Nephron progenitor cell (in vitro differentiated cells): ENCODE measurements around the gene RNF167.

ENCODE experiments used
- DNase-seq: peaks from one replicate; pipeline ENCODE4 v3.0.0; 2021
- H3K27ac Mint-ChIP-seq: 2 replicates; pipeline ENCODE4 v1.8.0; 2021; ENCODE audit warnings: mild to moderate bottlenecking, moderate library complexity, mixed read lengths
- H3K27me3 Mint-ChIP-seq: 2 replicates; pipeline ENCODE4 v1.8.0; 2021; ENCODE audit warnings: mild to moderate bottlenecking, low read depth, mixed read lengths; ENCODE audit not compliant: poor library complexity
- H3K36me3 Mint-ChIP-seq: 2 replicates; pipeline ENCODE4 v1.8.0; 2021; ENCODE audit warnings: low read depth, mixed read lengths
- H3K4me1 Mint-ChIP-seq: 2 replicates; pipeline ENCODE4 v1.8.0; 2021; ENCODE audit warnings: mixed read lengths
- H3K4me3 Mint-ChIP-seq: 2 replicates; pipeline ENCODE4 v1.8.0; 2021; ENCODE audit warnings: mild to moderate bottlenecking, moderate library complexity, mixed read lengths
- H3K9me3 Mint-ChIP-seq: 2 replicates; pipeline ENCODE4 v1.8.0; 2021; ENCODE audit warnings: mild to moderate bottlenecking, moderate library complexity, mixed read lengths
- CTCF ChIP-seq: fragments of 200-600 bp; sonication (generic); IDR thresholded peaks from 2 replicates; pipeline ENCODE4 v1.5.0; 2021; ENCODE audit warnings: antibody characterized with exemption

Gene RNF167

DNA sequence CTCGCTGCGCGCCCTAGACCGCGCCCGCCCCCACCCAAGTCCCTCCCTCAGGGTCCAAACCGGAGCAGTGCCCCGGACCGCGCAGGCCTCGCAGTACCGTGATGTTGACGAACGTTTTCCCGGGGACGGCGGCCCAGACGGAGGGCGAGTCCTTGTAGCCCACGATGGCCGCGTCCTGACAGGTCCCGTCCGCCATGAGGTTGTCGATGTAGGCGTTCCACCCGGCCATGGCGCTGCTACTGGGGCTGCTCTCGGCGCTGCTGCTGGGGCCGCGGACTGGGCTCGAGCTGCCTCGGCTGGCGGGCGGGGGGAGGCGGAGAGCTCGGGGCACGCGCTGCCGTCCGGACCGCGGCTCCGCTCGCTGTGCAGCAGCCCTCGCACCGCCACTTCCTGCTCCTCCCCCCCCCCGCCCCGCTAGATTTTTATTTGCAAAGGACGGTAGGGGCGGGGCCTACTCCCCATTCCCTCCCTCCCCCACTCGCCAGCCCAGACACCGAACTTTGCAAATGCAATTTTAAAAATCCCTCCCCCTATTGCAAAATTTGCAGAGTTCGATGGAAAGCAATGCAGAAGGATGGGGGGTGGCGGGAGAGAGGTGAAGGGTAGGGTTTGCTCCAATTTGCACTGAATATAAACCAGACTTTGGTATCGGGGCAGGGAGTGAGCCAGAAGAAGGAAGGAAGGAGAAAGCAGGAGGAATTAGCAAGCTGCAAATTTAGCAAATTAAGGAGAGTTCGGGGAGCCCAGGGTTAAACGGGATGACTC lies 8.3 kb downstream of the RNF167 start, which contains the start of gene PFN1:
PFN1 (minus strand) TSS at position 365 of the 765 bp plus-strand sequence; CDS start at position 229, 136 bp downstream.
- no peak for TF ChIP-seq CTCF
- DNase-seq: peak; percentile 82
- Mint-ChIP-seq H3K36me3 (peaks cover 15% of the 10 kb centered on the region), H3K27ac (peak within 1 kb of the TSS; percentile 99), H3K4me1 (peaks cover 53% of the 10 kb centered on the region), H3K27me3 (peaks cover 3% of the 10 kb centered on the region), H3K9me3 (no peaks in the 10 kb centered on the region), H3K4me3 (peak within 1 kb of the TSS; percentile 99)

GRCh38 chr17:4948931-4949320 lies 8.9 kb downstream of the RNF167 start:
- peaks cover 18% of the 10 kb centered on the region for H3K36me3 Mint-ChIP-seq
- peak overlapping the region; percentile 99 for H3K4me3 Mint-ChIP-seq
- TF ChIP-seq CTCF: no peak
- H3K27ac Mint-ChIP-seq: peak overlapping the region; percentile 99
- DNase-seq: peak; percentile 81
- peaks cover 3% of the 10 kb centered on the region for H3K27me3 Mint-ChIP-seq
- no peaks in the 10 kb centered on the region for H3K9me3 Mint-ChIP-seq
- peaks cover 59% of the 10 kb centered on the region for H3K4me1 Mint-ChIP-seq

DNA sequence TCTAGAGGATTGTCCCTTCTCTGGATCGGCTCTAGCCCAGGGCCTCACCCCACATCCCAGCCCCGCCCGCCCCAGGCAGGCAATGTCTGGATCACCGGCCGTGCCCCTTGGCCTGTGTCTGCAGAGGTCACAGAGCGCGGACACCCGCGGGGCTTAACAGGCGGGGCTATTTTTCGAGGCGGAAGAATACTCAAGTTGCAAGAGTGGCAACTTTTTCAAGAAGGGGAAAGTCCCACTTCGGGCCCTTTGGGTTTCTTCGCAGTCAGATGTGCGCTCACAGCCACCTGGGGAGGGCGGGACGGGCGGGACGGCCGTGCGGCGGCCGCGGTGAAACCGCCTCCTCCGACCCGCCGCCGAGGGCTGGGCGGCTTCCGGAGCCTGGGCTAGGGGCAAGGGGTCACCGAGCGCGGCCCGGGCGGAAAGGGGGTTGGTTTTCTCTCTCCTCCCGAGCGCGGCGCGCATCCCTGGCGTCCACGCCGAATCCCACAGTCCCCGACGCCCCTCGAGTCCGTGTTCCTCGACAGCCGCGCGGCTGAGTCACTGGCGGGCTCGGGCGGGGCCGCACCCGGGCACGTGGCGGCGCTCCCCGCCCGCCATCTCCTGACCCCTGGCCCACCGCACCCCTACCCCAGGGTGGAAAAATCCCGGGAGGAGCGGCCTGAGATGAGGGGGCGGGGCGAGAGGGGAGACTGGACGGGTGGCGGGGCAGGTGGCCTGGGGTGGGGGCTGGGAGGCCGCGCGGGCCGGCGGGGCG lies 9.4 kb downstream of the RNF167 start:
- no peaks in the 10 kb centered on the region for H3K9me3 Mint-ChIP-seq
- peak; percentile 75 for DNase-seq
- peak overlapping the region; percentile 79 for H3K27ac Mint-ChIP-seq
- peaks cover 4% of the 10 kb centered on the region for H3K27me3 Mint-ChIP-seq
- no peak for TF ChIP-seq CTCF
- peaks cover 24% of the 10 kb centered on the region for H3K36me3 Mint-ChIP-seq
- H3K4me3 Mint-ChIP-seq: peak overlapping the region; percentile 74
- peaks cover 62% of the 10 kb centered on the region for H3K4me1 Mint-ChIP-seq

DNA sequence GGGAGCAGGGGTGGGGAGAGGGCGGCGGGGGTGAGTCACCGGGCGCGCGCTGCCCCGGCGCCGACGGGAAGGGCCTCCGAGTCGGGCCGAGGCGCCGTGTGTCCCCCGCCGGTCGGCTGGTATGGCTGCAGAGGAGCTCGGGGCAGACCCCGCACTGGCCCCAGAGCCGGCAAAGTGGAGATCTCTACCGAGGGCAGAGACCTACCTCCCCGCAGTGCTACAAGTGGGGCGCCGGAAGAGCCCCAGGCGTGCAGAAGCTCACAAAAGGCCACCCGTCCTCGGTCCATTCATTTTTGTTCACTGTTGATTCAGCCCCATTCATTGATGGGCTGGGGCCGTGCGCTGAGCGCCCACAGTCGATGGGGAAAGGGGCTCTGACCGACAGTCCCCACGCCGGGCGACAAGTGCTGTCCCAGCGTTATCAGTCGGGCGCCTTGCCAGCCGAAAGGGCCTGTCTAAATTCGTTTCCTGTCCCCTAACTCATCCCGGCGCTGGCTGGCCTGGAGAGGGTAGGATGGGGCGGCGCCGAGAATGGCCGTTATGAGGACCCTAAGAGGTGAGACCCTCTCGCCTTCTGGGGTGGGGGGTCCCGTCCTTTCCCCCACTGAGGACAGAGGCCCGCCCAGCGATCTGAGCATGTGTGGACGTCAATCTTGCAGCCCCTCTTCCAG lies 10.1 kb downstream of the RNF167 start:
- DNase-seq: peak; percentile 65
- Mint-ChIP-seq H3K36me3 (peaks cover 29% of the 10 kb centered on the region), H3K27ac (peak overlapping the region; percentile 94), H3K4me1 (peaks cover 60% of the 10 kb centered on the region), H3K27me3 (peaks cover 5% of the 10 kb centered on the region), H3K4me3 (peak overlapping the region; percentile 85), H3K9me3 (no peaks in the 10 kb centered on the region)
- no peak for TF ChIP-seq CTCF

- Mint-ChIP-seq H3K9me3 (no peaks in the 10 kb centered on the region), H3K4me3 (peak within 1 kb of the TSS; percentile 85), H3K4me1 (peaks cover 55% of the 10 kb centered on the region), H3K36me3 (peaks cover 29% of the 10 kb centered on the region), H3K27ac (peak within 1 kb of the TSS; percentile 94), H3K27me3 (peaks cover 5% of the 10 kb centered on the region)
- peak; percentile 45 for DNase-seq
- TF ChIP-seq CTCF: no peak
Observed at GRCh38 chr17:4950746-4951204, 10.7 kb downstream of the RNF167 start, which contains the start of gene ENO3. ENO3 (plus strand) TSS chr17:4951119; CDS start chr17:4951830, 711 bp downstream.
